Neural cell (in vitro differentiated cells): Measurements from ENCODE around the gene GOLGA2.

Experiments used
- CTCF ChIP-seq: fragments of 450-650 bp; IDR thresholded peaks from 2 replicates; pipeline ENCODE4 v1.5.1; 2014; ENCODE audit warnings: antibody characterized with exemption, mild to moderate bottlenecking, moderate library complexity; ENCODE audit not compliant: poor library complexity, severe bottlenecking
- POLR2AphosphoS5 ChIP-seq: IDR thresholded peaks from 2 replicates; pipeline ENCODE4 v1.6.1; 2012

GRCh38 chr9:128285033-128285784 lies 9.4 kb upstream of the GOLGA2 start:
- TF ChIP-seq CTCF = no peak
- TF ChIP-seq POLR2AphosphoS5 = no peak
